ENCODE data around the gene PCDHB6.
"Not testable (repeated sequence)": the region's sequence is repeated elsewhere in the genome, so short reads cannot be mapped to it uniquely, and the experiment has no call there.

PCDHB6 gene

GRCh38 chr5:141172381-141173204 is 22.7 kb downstream of the PCDHB6 start, which contains the start of gene PCDHB7:
Gene PCDHB7, plus strand, starts transcription at chr5:141172644. Its CDS starts 192 bp downstream, at chr5:141172836.
- DNase-seq (ENCODE audit: low spot score) = peak; percentile 11

GRCh38 chr5:141174291-141175104 is 24.6 kb downstream of the PCDHB6 start:
- DNase-seq (ENCODE audit: low spot score) = not testable (repeated sequence)

GRCh38 chr5:141175933-141176332 is 26.1 kb downstream of the PCDHB6 start:
- no peak for DNase-seq (ENCODE audit: low spot score)

- not testable (repeated sequence) for DNase-seq (ENCODE audit: low spot score)
These were observed 27.8 kb downstream of the PCDHB6 start, which contains the start of gene PCDHB8 for GRCh38 chr5:141177577-141178191. Gene PCDHB8, plus strand, starts transcription at chr5:141177790. Its CDS starts 245 bp downstream, at chr5:141178035.

- not testable (repeated sequence) for DNase-seq (ENCODE audit: low spot score)
These were observed 29.5 kb downstream of the PCDHB6 start for GRCh38 chr5:141179371-141179770.

- DNase-seq (ENCODE audit: low spot score) = not testable (repeated sequence)
These were observed 30.0 kb downstream of the PCDHB6 start for GRCh38 chr5:141179876-141180275.

- DNase-seq (ENCODE audit: low spot score) = no peak
These were observed 30.5 kb downstream of the PCDHB6 start for GRCh38 chr5:141180313-141180712.

GRCh38 chr5:141182248-141182647 is 32.4 kb downstream of the PCDHB6 start, which contains the start of gene PCDHB16:
Gene PCDHB16, plus strand, starts transcription at chr5:141182387. Its CDS starts 173 bp downstream, at chr5:141182560.
- no peak for DNase-seq (ENCODE audit: low spot score)

- DNase-seq (ENCODE audit: low spot score) = not testable (repeated sequence)
These were observed 34.4 kb downstream of the PCDHB6 start for GRCh38 chr5:141184117-141184855.

GRCh38 chr5:141186897-141187512 is 37.1 kb downstream of the PCDHB6 start, which contains the start of gene PCDHB9:
Gene PCDHB9, plus strand, starts transcription at chr5:141187161. Its CDS starts 158 bp downstream, at chr5:141187319.
- DNase-seq (ENCODE audit: low spot score) = peak; percentile 25

- not testable (repeated sequence) for DNase-seq (ENCODE audit: low spot score)
These were observed 38.8 kb downstream of the PCDHB6 start for GRCh38 chr5:141188682-141189081.

- not testable (repeated sequence) for DNase-seq (ENCODE audit: low spot score)
These were observed 39.3 kb downstream of the PCDHB6 start for GRCh38 chr5:141189131-141189530.

GRCh38 chr5:141192110-141192725 is 42.4 kb downstream of the PCDHB6 start, which contains the start of gene PCDHB10:
Gene PCDHB10, plus strand, starts transcription at chr5:141192353. Its CDS starts 200 bp downstream, at chr5:141192553.
- DNase-seq (ENCODE audit: low spot score) = peak; percentile 18

- DNase-seq (ENCODE audit: low spot score) = not testable (repeated sequence)
These were observed 44.5 kb downstream of the PCDHB6 start for GRCh38 chr5:141194332-141194731.

- DNase-seq (ENCODE audit: low spot score) = no peak
These were observed 46.5 kb downstream of the PCDHB6 start for GRCh38 chr5:141196363-141196762.

- DNase-seq (ENCODE audit: low spot score) = no peak
These were observed 49.7 kb downstream of the PCDHB6 start, which contains the start of gene PCDHB11 for GRCh38 chr5:141199359-141200235. Gene PCDHB11, plus strand, starts transcription at chr5:141199627. Its CDS starts 148 bp downstream, at chr5:141199775.

- DNase-seq (ENCODE audit: low spot score) = not testable (repeated sequence)
These were observed 51.3 kb downstream of the PCDHB6 start for GRCh38 chr5:141201126-141201525.

- DNase-seq (ENCODE audit: low spot score) = not testable (repeated sequence)
These were observed 51.8 kb downstream of the PCDHB6 start for GRCh38 chr5:141201646-141202045.
